Esophagus squamous epithelium (tissue), 5 donors: ENCODE data around the gene HMGXB3. TPM values are rescaled to one million over a fixed set of nuclear protein-coding genes. Genes with fewer than 3 reads are reported as not detected.
A peak's percentile ranks its signal among the peaks of the same experiment; 100 is the strongest.

Source experiments
- DNase-seq: peaks from one replicate; lab custom pipeline; 2025; lab: John Stamatoyannopoulos, UW
- H3K27ac ChIP-seq, 4 donors: fragments of 200-600 bp; sonication (generic); one replicate each; pipeline ENCODE4 v1.5.1; 2016 to 2019; ENCODE audit warnings: mild to moderate bottlenecking in 1 of 4
- H3K27me3 ChIP-seq, 4 donors: fragments of 200-600 bp; sonication (generic); 1 replicate in 3 of 4; 2 replicates in 1 of 4; pipeline versions ENCODE4 v1.5.1 to v1.6.0; 2017 to 2021; ENCODE audit warnings: antibody characterized with exemption in 1 of 4
- H3K36me3 ChIP-seq, 3 donors: fragments of 200-600 bp; sonication (generic); one replicate each; pipeline ENCODE4 v1.5.1; 2016 to 2019
- H3K4me1 ChIP-seq, 3 donors: fragments of 200-600 bp; sonication (generic); one replicate each; pipeline ENCODE4 v1.5.1; 2017 to 2019
- H3K4me3 ChIP-seq, 4 donors: fragments of 200-600 bp; sonication (generic); 1 replicate in 3 of 4; 2 replicates in 1 of 4; pipeline ENCODE4 v1.5.1; 2016 to 2019; ENCODE audit warnings: mild to moderate bottlenecking in 2 of 4, moderate library complexity in 1 of 4
- H3K9me3 ChIP-seq, 3 donors: fragments of 200-600 bp; sonication (generic); one replicate each; pipeline ENCODE4 v1.5.1; 2016 to 2019
- CTCF ChIP-seq, 6 experiments: fragments of 450-650 bp in 4 of 6; fragments of 200-600 bp in 2 of 6; sonication (generic) in 2 of 6; IDR thresholded peaks; one replicate each; pipeline ENCODE4 v1.5.1; 2016 to 2019; ENCODE audit warnings: antibody characterized with exemption in 6 of 6, mild to moderate bottlenecking in 4 of 6, moderate library complexity in 4 of 6
- POLR2A ChIP-seq, 4 donors: fragments of 450-650 bp; IDR thresholded peaks; one replicate each; pipeline ENCODE4 v1.6.1; 2017; ENCODE audit warnings: antibody characterized with exemption in 4 of 4, mild to moderate bottlenecking in 4 of 4, moderate library complexity in 3 of 4
- WGBS, 2 donors: methylation state at CpG; one replicate each; pipeline ENCODE4 v1.1.5; 2018; 5-methylcytosine and 5-hydroxymethylcytosine counted together
- intact Hi-C: fragments of 100-400 bp; cut with DNase I; formaldehyde crosslinking; loops from one replicate; pipeline ENCODE4 v1.15.0; 2022
- total RNA-seq, 4 donors: library from RNA; depleted of rRNA; stranded (reverse); fragments of >200 nt; gene quantifications; one replicate each; pipeline ENCODE4 v1.1.0, GENCODE V29; 2016
- donor health status: DM: yes; HTN: yes; CAD: no.

HMGXB3 gene
- total RNA-seq, 4 donors from 2014 or later, result 12.4 to 26.3 (median 20.5) TPM

DNA sequence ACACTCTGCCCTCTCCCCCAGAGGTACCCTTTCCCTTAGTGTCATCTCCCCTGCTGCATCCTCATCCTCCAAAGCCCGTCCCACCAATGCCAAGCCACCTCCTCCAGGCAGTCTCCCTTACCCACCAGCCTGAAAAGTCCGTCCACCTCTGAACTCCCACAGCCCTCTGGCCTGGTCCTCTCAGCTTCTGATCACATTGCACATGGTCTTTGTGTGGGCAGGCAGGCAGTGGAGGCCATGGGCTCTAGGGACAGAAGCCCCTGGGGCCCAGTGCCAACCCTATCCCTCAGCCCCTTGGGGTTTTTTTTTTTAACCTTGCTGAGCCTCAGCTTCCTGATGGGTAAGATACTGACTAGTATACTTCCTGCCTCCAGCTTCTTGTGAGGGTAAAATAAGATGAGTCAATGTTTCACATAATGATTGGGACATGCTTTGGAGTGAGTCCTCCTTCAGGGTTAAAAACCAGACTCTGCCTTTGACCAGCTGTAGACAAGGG lies 66.4 kb downstream of the HMGXB3 start:
- Histone ChIP-seq H3K9me3 (no peaks in the 10 kb centered on the region), H3K27me3 (peaks cover 0 to 13% (median 0%) of the 10 kb centered on the region in 4 donors), H3K27ac (peak overlapping the region in 1 of 4 donors; percentile 69), H3K4me3 (no peak overlapping the region), H3K36me3 (no peaks in the 10 kb centered on the region), H3K4me1 (peaks cover 0 to 5% (median 0%) of the 10 kb centered on the region in 3 donors)
- WGBS, 2 donors, result 83 to 90% methylated on average over 2 of the region's 2 CpGs
- intact Hi-C loops, result no loop called here
- TF ChIP-seq CTCF (IDR thresholded peaks at IDR 0.05) (no peak), POLR2A (IDR thresholded peaks at IDR 0.05) (no peak)
- DNase-seq, result no peak

DNA sequence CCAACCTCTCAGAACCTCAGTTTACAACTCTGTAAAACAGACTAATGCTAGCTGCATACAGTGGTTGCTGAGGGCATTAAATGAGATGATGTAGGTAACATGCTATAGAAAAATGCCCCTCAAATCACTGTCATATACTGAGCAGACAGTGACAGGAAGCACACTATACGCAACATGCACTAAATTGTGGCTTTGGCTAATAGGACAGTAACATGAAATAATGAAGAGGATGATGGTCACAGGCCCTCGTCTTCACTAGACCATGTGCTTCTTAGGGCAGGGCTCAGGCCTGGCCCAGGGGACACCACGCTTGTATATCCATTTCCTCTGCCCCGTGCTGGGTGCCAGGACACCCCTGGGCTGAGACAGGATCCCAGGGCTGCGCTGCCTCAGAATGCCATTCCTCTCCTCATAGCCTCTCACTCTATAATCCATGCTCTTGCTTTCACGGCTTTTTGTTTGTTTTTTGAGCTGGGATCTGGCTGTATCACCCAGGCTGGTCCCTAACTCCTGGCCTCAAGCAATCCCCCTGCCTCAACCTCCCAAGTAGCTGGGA lies 66.9 kb downstream of the HMGXB3 start:
- H3K4me3 ChIP-seq, result no peak overlapping the region
- no peaks in the 10 kb centered on the region for H3K9me3 ChIP-seq
- no peak overlapping the region for H3K27ac ChIP-seq
- H3K36me3 ChIP-seq, result no peaks in the 10 kb centered on the region
- peaks cover 0 to 5% (median 0%) of the 10 kb centered on the region in 3 donors for H3K4me1 ChIP-seq
- intact Hi-C loops, result no loop called here
- no peak for TF ChIP-seq POLR2A (IDR thresholded peaks at IDR 0.05)
- no peak for TF ChIP-seq CTCF (IDR thresholded peaks at IDR 0.05)
- 63 to 77% methylated on average over 6 of the region's 6 CpGs for WGBS, 2 donors
- no peak for DNase-seq
- H3K27me3 ChIP-seq, result peaks cover 0 to 13% (median 0%) of the 10 kb centered on the region in 4 donors

- H3K4me1 ChIP-seq, result peaks cover 0 to 5% (median 0%) of the 10 kb centered on the region in 3 donors
- DNase-seq, result no peak
- H3K4me3 ChIP-seq, result no peak overlapping the region
- H3K36me3 ChIP-seq, result no peaks in the 10 kb centered on the region
- intact Hi-C loops, result no loop called here
- H3K27ac ChIP-seq, result no peak overlapping the region
- TF ChIP-seq POLR2A (IDR thresholded peaks at IDR 0.05) (no peak), CTCF (IDR thresholded peaks at IDR 0.05) (no peak)
- 96 to 100% methylated on average over 1 to 4 of the region's 6 CpGs for WGBS, 2 donors
- peaks cover 0 to 13% (median 0%) of the 10 kb centered on the region in 4 donors for H3K27me3 ChIP-seq
- no peaks in the 10 kb centered on the region for H3K9me3 ChIP-seq
Observed at GRCh38 chr5:150068071-150068470, 67.5 kb downstream of the HMGXB3 start.

- Histone ChIP-seq H3K4me3 (no peak overlapping the region), H3K27ac (no peak overlapping the region), H3K36me3 (no peaks in the 10 kb centered on the region), H3K27me3 (peaks cover 0 to 13% (median 0%) of the 10 kb centered on the region in 4 donors), H3K9me3 (no peaks in the 10 kb centered on the region), H3K4me1 (peaks cover 0 to 5% (median 0%) of the 10 kb centered on the region in 3 donors)
- 53 to 73% methylated on average over 3 to 4 of the region's 4 CpGs for WGBS, 2 donors
- intact Hi-C loops, result no loop called here
- DNase-seq, result no peak
- no peak for TF ChIP-seq POLR2A (IDR thresholded peaks at IDR 0.05)
- TF ChIP-seq CTCF (IDR thresholded peaks at IDR 0.05), result no peak
Observed at GRCh38 chr5:150068472-150068871, 67.9 kb downstream of the HMGXB3 start.

GRCh38 chr5:150068961-150069645 lies 68.6 kb downstream of the HMGXB3 start:
- peaks cover 0 to 13% (median 0%) of the 10 kb centered on the region in 4 donors for H3K27me3 ChIP-seq
- H3K27ac ChIP-seq, result no peak overlapping the region
- H3K4me3 ChIP-seq, result no peak overlapping the region
- H3K9me3 ChIP-seq, result no peaks in the 10 kb centered on the region
- DNase-seq, result no peak
- intact Hi-C loops, result no loop called here
- H3K36me3 ChIP-seq, result no peaks in the 10 kb centered on the region
- WGBS, 2 donors, result 74 to 81% methylated on average over 6 to 9 of the region's 12 CpGs
- TF ChIP-seq POLR2A (IDR thresholded peaks at IDR 0.05) (no peak), CTCF (IDR thresholded peaks at IDR 0.05) (no peak)
- H3K4me1 ChIP-seq, result peaks cover 0 to 5% (median 0%) of the 10 kb centered on the region in 3 donors
